ENCODE results near the gene DVL1.
A peak's percentile ranks its signal among the peaks of the same experiment; 100 is the strongest.
"Not testable (repeated sequence)": the region's sequence is repeated elsewhere in the genome, so short reads cannot be mapped to it uniquely, and the experiment has no call there.

DVL1 gene

DNA sequence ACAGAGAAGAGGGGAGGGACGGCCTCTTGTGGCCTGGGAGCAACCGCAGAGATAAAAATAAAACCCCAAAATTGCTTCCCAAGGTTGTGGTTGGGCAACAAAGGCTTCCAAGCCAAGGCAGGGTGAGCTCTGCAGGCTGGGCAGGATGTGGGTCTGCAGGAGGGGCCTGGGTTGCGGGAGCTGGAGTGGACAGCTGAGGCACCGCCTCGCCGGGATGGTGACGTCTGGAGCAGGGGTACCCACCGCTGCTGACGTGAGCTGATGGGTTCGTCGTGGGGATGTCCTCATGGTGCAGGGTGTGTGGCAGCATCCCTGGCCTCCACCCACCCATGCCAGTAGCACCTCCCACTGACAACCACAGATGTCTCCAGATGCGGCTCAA is 22.1 kb upstream of the DVL1 start:
- Histone ChIP-seq H3K4me2 (ENCODE audit: low read length) (peak overlapping the region; percentile 66), H3K79me2 (ENCODE audit: control insufficient read depth, low read length) (peaks cover 41% of the 10 kb centered on the region), H3K4me1 (ENCODE audit: control insufficient read depth, low read length) (peaks cover 32% of the 10 kb centered on the region), H3K36me3 (ENCODE audit: control insufficient read depth, low read length) (peaks cover 40% of the 10 kb centered on the region), H3K4me3 (ENCODE audit: low read length) (peak overlapping the region; percentile 41; the same call in 1 of the 2 replicates), H3F3A (ENCODE audit: control insufficient read depth, insufficient read depth) (peaks cover 4% of the 10 kb centered on the region; the same call in 1 of the 2 replicates), H3K9me2 (replicated peaks; ENCODE audit: control insufficient read depth, low read length) (no peaks in the 10 kb centered on the region), H3K27ac (ENCODE audit: low read depth, low read length) (no peak overlapping the region), H3K9me3 (ENCODE audit: control insufficient read depth, insufficient read depth, low read length) (peaks cover 11% of the 10 kb centered on the region), H3K27me3 (ENCODE audit: control insufficient read depth, low read length) (no peaks in the 10 kb centered on the region), H4K20me1 (ENCODE audit: control insufficient read depth, insufficient read depth, low read depth, low read length) (peaks cover 6% of the 10 kb centered on the region; the same call in 1 of the 2 replicates)
- no peak for TF ChIP-seq EZH2phosphoT487 (IDR thresholded peaks at IDR 0.05; ENCODE audit: borderline replicate concordance, low read length)
- TF ChIP-seq, protein P1, sequence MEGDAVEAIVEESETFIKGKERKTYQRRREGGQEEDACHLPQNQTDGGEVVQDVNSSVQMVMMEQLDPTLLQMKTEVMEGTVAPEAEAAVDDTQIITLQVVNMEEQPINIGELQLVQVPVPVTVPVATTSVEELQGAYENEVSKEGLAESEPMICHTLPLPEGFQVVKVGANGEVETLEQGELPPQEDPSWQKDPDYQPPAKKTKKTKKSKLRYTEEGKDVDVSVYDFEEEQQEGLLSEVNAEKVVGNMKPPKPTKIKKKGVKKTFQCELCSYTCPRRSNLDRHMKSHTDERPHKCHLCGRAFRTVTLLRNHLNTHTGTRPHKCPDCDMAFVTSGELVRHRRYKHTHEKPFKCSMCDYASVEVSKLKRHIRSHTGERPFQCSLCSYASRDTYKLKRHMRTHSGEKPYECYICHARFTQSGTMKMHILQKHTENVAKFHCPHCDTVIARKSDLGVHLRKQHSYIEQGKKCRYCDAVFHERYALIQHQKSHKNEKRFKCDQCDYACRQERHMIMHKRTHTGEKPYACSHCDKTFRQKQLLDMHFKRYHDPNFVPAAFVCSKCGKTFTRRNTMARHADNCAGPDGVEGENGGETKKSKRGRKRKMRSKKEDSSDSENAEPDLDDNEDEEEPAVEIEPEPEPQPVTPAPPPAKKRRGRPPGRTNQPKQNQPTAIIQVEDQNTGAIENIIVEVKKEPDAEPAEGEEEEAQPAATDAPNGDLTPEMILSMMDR (IDR thresholded peaks at IDR 0.05; ENCODE audit: low read depth, low read length, poor library complexity, severe bottlenecking): no peak

GRCh38 chr1:1370771-1371300 is 21.6 kb upstream of the DVL1 start:
- H3K9me2 ChIP-seq (replicated peaks; ENCODE audit: control insufficient read depth, low read length): no peaks in the 10 kb centered on the region

GRCh38 chr1:1370094-1370493 is 20.9 kb upstream of the DVL1 start:
- H3K4me3 ChIP-seq (ENCODE audit: low read length); H4K20me1 ChIP-seq (ENCODE audit: control insufficient read depth, insufficient read depth, low read depth, low read length); H3K4me2 ChIP-seq (ENCODE audit: low read length); H3K9me2 ChIP-seq (replicated peaks; ENCODE audit: control insufficient read depth, low read length); H3K27ac ChIP-seq (ENCODE audit: low read depth, low read length); H3F3A ChIP-seq (ENCODE audit: control insufficient read depth, insufficient read depth); H3K27me3 ChIP-seq (ENCODE audit: control insufficient read depth, low read length): not testable (repeated sequence)
- Histone ChIP-seq H3K36me3 (ENCODE audit: control insufficient read depth, low read length) (peaks cover 37% of the 10 kb centered on the region), H3K79me2 (ENCODE audit: control insufficient read depth, low read length) (peaks cover 35% of the 10 kb centered on the region), H3K4me1 (ENCODE audit: control insufficient read depth, low read length) (peaks cover 27% of the 10 kb centered on the region), H3K9me3 (ENCODE audit: control insufficient read depth, insufficient read depth, low read length) (peaks cover 18% of the 10 kb centered on the region)

More at GRCh38 chr1:1370771-1371300, 21.6 kb upstream of the DVL1 start:
- Histone ChIP-seq H3K27ac (ENCODE audit: low read depth, low read length) (no peak overlapping the region), H3K4me3 (ENCODE audit: low read length) (no peak overlapping the region), H3K36me3 (ENCODE audit: control insufficient read depth, low read length) (peaks cover 37% of the 10 kb centered on the region), H3K79me2 (ENCODE audit: control insufficient read depth, low read length) (peaks cover 37% of the 10 kb centered on the region), H3F3A (ENCODE audit: control insufficient read depth, insufficient read depth) (peaks cover 4% of the 10 kb centered on the region; the same call in 1 of the 2 replicates), H3K27me3 (ENCODE audit: control insufficient read depth, low read length) (no peaks in the 10 kb centered on the region), H3K4me1 (ENCODE audit: control insufficient read depth, low read length) (peaks cover 27% of the 10 kb centered on the region), H3K4me2 (ENCODE audit: low read length) (no peak overlapping the region), H3K9me3 (ENCODE audit: control insufficient read depth, insufficient read depth, low read length) (peaks cover 16% of the 10 kb centered on the region), H4K20me1 (ENCODE audit: control insufficient read depth, insufficient read depth, low read depth, low read length) (peaks cover 6% of the 10 kb centered on the region; the same call in 1 of the 2 replicates)
- TF ChIP-seq, protein P1 (IDR thresholded peaks at IDR 0.05; ENCODE audit: low read depth, low read length, poor library complexity, severe bottlenecking): no peak
- no peak for TF ChIP-seq EZH2phosphoT487 (IDR thresholded peaks at IDR 0.05; ENCODE audit: borderline replicate concordance, low read length)

- no peak overlapping the region for H3K4me2 ChIP-seq (ENCODE audit: low read length)
- no peak for TF ChIP-seq EZH2phosphoT487 (IDR thresholded peaks at IDR 0.05; ENCODE audit: borderline replicate concordance, low read length)
- TF ChIP-seq, protein P1 (IDR thresholded peaks at IDR 0.05; ENCODE audit: low read depth, low read length, poor library complexity, severe bottlenecking): no peak
- H3K4me1 ChIP-seq (ENCODE audit: control insufficient read depth, low read length): peaks cover 11% of the 10 kb centered on the region
Observed at GRCh38 chr1:1367315-1367714, 18.1 kb upstream of the DVL1 start.

More at GRCh38 chr1:1367315-1367714, 18.1 kb upstream of the DVL1 start:
- Histone ChIP-seq H3K9me2 (replicated peaks; ENCODE audit: control insufficient read depth, low read length) (no peaks in the 10 kb centered on the region), H3K9me3 (ENCODE audit: control insufficient read depth, insufficient read depth, low read length) (peaks cover 18% of the 10 kb centered on the region), H3K4me3 (ENCODE audit: low read length) (no peak overlapping the region), H3K79me2 (ENCODE audit: control insufficient read depth, low read length) (peaks cover 11% of the 10 kb centered on the region), H3K27me3 (ENCODE audit: control insufficient read depth, low read length) (no peaks in the 10 kb centered on the region), H3F3A (ENCODE audit: control insufficient read depth, insufficient read depth) (peaks cover 6% of the 10 kb centered on the region; the same call in 1 of the 2 replicates), H3K36me3 (ENCODE audit: control insufficient read depth, low read length) (peaks cover 17% of the 10 kb centered on the region), H4K20me1 (ENCODE audit: control insufficient read depth, insufficient read depth, low read depth, low read length) (peaks cover 6% of the 10 kb centered on the region; the same call in 1 of the 2 replicates), H3K27ac (ENCODE audit: low read depth, low read length) (no peak overlapping the region)
